Measurements from ENCODE around the gene TMEM236.

DNA sequence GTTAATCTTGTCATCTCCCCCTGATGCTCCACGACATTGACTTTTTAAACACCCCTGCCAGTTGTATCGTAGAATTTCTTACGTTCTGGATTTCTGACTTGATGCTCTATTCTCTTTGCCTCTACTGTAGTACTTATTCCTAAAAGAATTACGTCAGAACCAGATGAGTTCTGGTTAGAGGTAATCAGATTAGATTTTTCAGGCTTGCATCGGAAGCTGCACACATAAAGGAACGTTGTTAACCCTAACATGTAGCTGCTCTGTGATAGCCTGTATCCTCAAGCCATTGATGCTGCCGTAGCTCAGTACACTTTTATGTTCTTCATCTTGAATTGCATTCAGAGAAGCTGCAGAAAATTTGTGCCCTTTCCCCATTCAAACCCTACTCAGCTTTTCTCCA is 26.3 kb upstream of the TMEM236 start:
- TF ChIP-seq, protein P1, sequence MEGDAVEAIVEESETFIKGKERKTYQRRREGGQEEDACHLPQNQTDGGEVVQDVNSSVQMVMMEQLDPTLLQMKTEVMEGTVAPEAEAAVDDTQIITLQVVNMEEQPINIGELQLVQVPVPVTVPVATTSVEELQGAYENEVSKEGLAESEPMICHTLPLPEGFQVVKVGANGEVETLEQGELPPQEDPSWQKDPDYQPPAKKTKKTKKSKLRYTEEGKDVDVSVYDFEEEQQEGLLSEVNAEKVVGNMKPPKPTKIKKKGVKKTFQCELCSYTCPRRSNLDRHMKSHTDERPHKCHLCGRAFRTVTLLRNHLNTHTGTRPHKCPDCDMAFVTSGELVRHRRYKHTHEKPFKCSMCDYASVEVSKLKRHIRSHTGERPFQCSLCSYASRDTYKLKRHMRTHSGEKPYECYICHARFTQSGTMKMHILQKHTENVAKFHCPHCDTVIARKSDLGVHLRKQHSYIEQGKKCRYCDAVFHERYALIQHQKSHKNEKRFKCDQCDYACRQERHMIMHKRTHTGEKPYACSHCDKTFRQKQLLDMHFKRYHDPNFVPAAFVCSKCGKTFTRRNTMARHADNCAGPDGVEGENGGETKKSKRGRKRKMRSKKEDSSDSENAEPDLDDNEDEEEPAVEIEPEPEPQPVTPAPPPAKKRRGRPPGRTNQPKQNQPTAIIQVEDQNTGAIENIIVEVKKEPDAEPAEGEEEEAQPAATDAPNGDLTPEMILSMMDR (IDR thresholded peaks at IDR 0.05): no peak
- no peak for TF ChIP-seq POLR2AphosphoS5 (IDR thresholded peaks at IDR 0.05)
